ENCODE results near the gene KCNB1.

DNA sequence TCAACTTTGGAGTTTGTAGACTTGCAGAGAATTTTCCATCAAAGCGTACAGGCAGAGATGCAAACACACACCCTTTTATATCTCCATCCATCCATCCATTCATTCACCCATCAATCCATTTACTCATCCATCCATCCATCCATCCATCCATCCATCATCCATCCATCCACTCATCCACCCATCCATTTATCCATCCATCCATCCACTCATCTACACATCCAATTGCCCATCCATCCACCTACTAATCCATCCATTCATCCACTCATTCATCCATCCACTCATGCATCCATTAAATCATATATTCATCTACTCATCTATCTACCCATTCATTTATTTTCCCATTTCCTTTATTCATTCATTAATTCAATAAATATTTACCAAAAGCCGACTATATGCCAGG is 52.1 kb downstream of the KCNB1 start:
- TF ChIP-seq, protein P1, sequence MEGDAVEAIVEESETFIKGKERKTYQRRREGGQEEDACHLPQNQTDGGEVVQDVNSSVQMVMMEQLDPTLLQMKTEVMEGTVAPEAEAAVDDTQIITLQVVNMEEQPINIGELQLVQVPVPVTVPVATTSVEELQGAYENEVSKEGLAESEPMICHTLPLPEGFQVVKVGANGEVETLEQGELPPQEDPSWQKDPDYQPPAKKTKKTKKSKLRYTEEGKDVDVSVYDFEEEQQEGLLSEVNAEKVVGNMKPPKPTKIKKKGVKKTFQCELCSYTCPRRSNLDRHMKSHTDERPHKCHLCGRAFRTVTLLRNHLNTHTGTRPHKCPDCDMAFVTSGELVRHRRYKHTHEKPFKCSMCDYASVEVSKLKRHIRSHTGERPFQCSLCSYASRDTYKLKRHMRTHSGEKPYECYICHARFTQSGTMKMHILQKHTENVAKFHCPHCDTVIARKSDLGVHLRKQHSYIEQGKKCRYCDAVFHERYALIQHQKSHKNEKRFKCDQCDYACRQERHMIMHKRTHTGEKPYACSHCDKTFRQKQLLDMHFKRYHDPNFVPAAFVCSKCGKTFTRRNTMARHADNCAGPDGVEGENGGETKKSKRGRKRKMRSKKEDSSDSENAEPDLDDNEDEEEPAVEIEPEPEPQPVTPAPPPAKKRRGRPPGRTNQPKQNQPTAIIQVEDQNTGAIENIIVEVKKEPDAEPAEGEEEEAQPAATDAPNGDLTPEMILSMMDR (IDR thresholded peaks at IDR 0.05), result no peak
- no peak for TF ChIP-seq ZFX (IDR thresholded peaks at IDR 0.05; ENCODE audit: borderline replicate concordance)

Measured in 22Rv1 (cell line).